A673 (cell line): ENCODE measurements around the gene GPC6. TPM values are rescaled to one million over a fixed set of nuclear protein-coding genes. Genes with fewer than 3 reads are reported as not detected.
A peak's percentile ranks its signal among the peaks of the same experiment; 100 is the strongest.

Experiments used
- BruUV-seq: library from RNA; stranded (reverse); fragments of 400-500 nt; replicated peaks from 2 replicates; lab custom pipeline; 2021; lab: Mats Ljungman, UMichigan
- CTCF ChIA-PET: fragments of 300-600 bp; sonication (Branson Sonifier 250); formaldehyde crosslinking; loops from one replicate; lab custom pipeline; 2022; ENCODE audit warnings: antibody characterized with exemption; lab: Charles Lee
- POLR2A ChIA-PET: fragments of 300-600 bp; sonication (Branson Sonifier 250); formaldehyde crosslinking; loops from one replicate; lab custom pipeline; 2022; ENCODE audit warnings: antibody characterized with exemption; ENCODE audit not compliant: low non-redundant PET; lab: Charles Lee
- DNase-seq: peaks from one replicate; pipeline ENCODE4 v3.0.0-alpha.2; 2015; ENCODE audit warnings: low spot score
- H3K27ac ChIP-seq: fragments of 200-600 bp; sonication (generic); 2 replicates; pipeline ENCODE4 v1.5.1; 2016; ENCODE audit warnings: mixed run types, low read depth, mild to moderate bottlenecking, mixed read lengths, antibody characterized with exemption, low read length; ENCODE audit not compliant: poor library complexity, severe bottlenecking
- H3K27me3 ChIP-seq: fragments of 200-600 bp; sonication (generic); replicated peaks from 2 replicates; pipeline ENCODE4 v1.6.1; 2017; ENCODE audit warnings: mixed run types, low read depth, mild to moderate bottlenecking, mixed read lengths, antibody characterized with exemption, low read length; ENCODE audit not compliant: insufficient read depth, poor library complexity
- H3K36me3 ChIP-seq: fragments of 200-600 bp; sonication (generic); 2 replicates; pipeline ENCODE4 v1.6.1; 2016; ENCODE audit warnings: mixed run types, mild to moderate bottlenecking, mixed read lengths, antibody characterized with exemption, low read length; ENCODE audit not compliant: insufficient read depth, poor library complexity, severe bottlenecking
- H3K4me1 ChIP-seq: fragments of 200-600 bp; sonication (generic); 2 replicates; pipeline ENCODE4 v1.6.1; 2017; ENCODE audit warnings: mixed run types, mild to moderate bottlenecking, mixed read lengths, antibody characterized with exemption, low read length; ENCODE audit not compliant: insufficient read depth, poor library complexity, severe bottlenecking
- H3K4me3 ChIP-seq: fragments of 200-600 bp; sonication (generic); 2 replicates; pipeline ENCODE4 v1.5.1; 2016; ENCODE audit warnings: low read depth, mixed run types, mild to moderate bottlenecking, mixed read lengths, low read length; ENCODE audit not compliant: poor library complexity, severe bottlenecking
- H3K9me3 ChIP-seq: fragments of 200-600 bp; sonication (generic); 2 replicates; pipeline ENCODE4 v1.6.1; 2016; ENCODE audit warnings: mixed run types, low read depth, mild to moderate bottlenecking, mixed read lengths, antibody characterized with exemption, low read length; ENCODE audit not compliant: poor library complexity, severe bottlenecking
- CTCF ChIP-seq: fragments of 300-800, 200-600 bp; sonication (generic); conservative IDR thresholded peaks from 2 replicates; pipeline ENCODE4 v1.5.1; 2017; ENCODE audit warnings: low read depth, mild to moderate bottlenecking, antibody characterized with exemption, low read length, moderate library complexity, mixed read lengths
- EZH2 ChIP-seq: fragments of 200-600 bp; sonication (generic); IDR thresholded peaks from 2 replicates; pipeline ENCODE4 v1.6.1; 2017; ENCODE audit warnings: borderline replicate concordance, low read depth, mild to moderate bottlenecking, mixed read lengths, antibody characterized with exemption, low read length; ENCODE audit not compliant: poor library complexity, severe bottlenecking
- intact Hi-C: fragments of 100-400 bp; cut with micrococcal nuclease; formaldehyde crosslinking; loops from one replicate; pipeline ENCODE4 v1.10.0; 2022; ENCODE audit not compliant: unreplicated experiment
- total RNA-seq: library from RNA; stranded (reverse); gene quantifications from 2 replicates; pipeline ENCODE4 v1.2.3, GENCODE V29; 2021

The GPC6 gene
- total RNA-seq, 1 experiment from 2014 or later = 23.3 TPM

GRCh38 chr13:93248627-93249047, 22.0 kb downstream of the GPC6 start:
- peaks cover 67% of the 10 kb centered on the region for H3K4me1 ChIP-seq
- ChIA-PET CTCF (interaction anchor here (0.5 to 1.3 kb wide), 5 partner anchors 20 to 204 kb away, joined by 3 to 10 read pairs (median 4); partner anchors contain the start of gene GPC6), POLR2A (interaction anchor here (0.6 to 1.0 kb wide), 2 partner anchors 22 to 817 kb away, joined by 3 read pairs; partner anchors contain the start of gene GPC6)
- no peak overlapping the region for H3K4me3 ChIP-seq
- peak overlapping the region; percentile 77 for H3K27ac ChIP-seq
- no peak for TF ChIP-seq EZH2
- peak; percentile 81 for TF ChIP-seq CTCF
- intact Hi-C loops = loop anchor here (5.0 to 10.0 kb wide), 4 partner anchors 119 to 1114 kb away; no protein-coding TSS in a partner anchor
- DNase-seq = peak; percentile 92
- H3K9me3 ChIP-seq = no peaks in the 10 kb centered on the region
- BruUV-seq = no TSS peak
- H3K36me3 ChIP-seq = peaks cover 6% of the 10 kb centered on the region
- H3K27me3 ChIP-seq = no peaks in the 10 kb centered on the region

DNA sequence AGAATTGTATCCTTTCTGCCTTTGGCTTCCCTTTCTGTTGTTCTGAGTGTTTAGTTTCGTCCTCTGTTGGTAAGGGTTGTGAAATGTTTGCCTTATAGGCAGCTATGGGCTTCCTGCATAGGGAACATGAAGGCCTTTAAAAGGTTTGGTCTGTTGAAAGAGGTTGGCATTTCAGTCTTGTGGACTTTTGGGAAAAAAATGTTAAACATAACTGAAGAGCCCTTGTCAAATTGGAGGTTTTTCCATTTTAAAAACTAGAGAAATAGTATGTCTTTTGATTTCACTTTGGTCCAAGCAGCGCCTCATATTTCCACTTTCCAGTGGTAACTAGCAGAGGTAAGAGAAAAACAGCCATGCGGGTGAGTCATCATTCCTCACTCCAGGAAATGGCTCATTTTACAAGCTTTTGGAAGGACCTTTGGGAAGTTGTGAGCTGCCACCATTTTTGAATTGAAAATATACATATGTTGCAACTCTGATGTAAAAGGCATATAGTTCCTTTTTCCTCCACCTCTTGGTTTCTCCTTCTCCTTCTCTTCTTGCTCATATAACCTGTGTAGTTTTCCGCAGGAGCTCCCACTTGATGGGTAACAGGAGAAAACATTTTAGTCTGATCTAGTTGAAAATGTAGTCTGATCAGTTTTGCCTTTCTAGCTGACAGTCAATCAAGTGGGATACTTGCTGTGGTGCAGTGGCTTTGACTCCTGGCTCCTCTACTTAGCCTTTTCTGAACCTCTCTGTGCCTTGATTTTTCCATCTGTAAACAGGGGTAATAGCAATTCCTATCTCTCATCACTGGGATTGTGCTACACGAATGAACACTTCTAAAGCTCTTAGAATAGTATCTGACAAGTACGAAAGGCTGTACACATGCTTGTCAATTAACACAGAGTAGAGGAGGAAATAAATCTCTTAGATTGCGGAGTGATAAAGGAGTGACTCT, 23.0 kb downstream of the GPC6 start:
- CTCF ChIA-PET = interaction anchor here (0.6 to 1.3 kb wide), 2 partner anchors 20 to 23 kb away, joined by 4 read pairs; partner anchors contain the start of gene GPC6
- Histone ChIP-seq H3K4me1 (peaks cover 65% of the 10 kb centered on the region), H3K36me3 (peaks cover 6% of the 10 kb centered on the region), H3K27ac (peak overlapping the region; percentile 77), H3K27me3 (no peaks in the 10 kb centered on the region), H3K4me3 (no peak overlapping the region), H3K9me3 (no peaks in the 10 kb centered on the region)
- POLR2A ChIA-PET = interaction anchor here (1.0 kb wide), 1 partner anchor 23 kb away, joined by 3 read pairs; the partner anchor contains the start of gene GPC6
- intact Hi-C loops = loop anchor here (5.0 to 10.0 kb wide), 4 partner anchors 118 to 1113 kb away; no protein-coding TSS in a partner anchor
- DNase-seq = peak; percentile 83
- BruUV-seq = no TSS peak
- TF ChIP-seq CTCF (no peak), EZH2 (no peak)

DNA sequence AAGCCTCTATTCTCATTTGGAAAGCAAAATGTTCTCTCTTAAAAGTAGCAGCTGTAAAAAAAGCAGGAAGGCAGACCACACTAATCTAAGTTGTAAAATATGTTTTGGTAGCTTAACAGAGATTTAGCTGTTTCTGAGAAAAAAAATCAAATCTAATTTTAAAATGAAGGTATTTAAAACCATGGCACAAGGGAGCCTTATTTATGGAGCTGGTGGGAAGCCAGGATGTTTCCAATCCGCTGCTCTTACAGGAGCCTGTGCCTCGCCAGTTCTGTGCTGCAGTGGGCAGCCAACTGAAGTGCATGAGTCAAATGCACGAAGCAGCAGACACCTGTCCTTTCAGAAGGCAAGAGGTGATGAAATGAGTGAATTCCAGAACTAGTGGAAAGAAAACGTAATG, 28.2 kb downstream of the GPC6 start:
- Histone ChIP-seq H3K36me3 (peaks cover 4% of the 10 kb centered on the region), H3K4me1 (peaks cover 30% of the 10 kb centered on the region), H3K9me3 (no peaks in the 10 kb centered on the region), H3K27ac (no peak overlapping the region), H3K27me3 (no peaks in the 10 kb centered on the region), H3K4me3 (no peak overlapping the region)
- TF ChIP-seq EZH2 (no peak), CTCF (no peak)
- ChIA-PET POLR2A (interaction anchor here (0.7 kb wide), 1 partner anchor 491 kb away, joined by 3 read pairs; no protein-coding TSS in a partner anchor), CTCF (no interaction called here)
- intact Hi-C loops = no loop called here
- BruUV-seq = no TSS peak
- DNase-seq = no peak
